Erythroblast (primary cell): Measurements from ENCODE around the gene MTR.

Experiments
- DNase-seq, 2 experiments: peaks; one replicate each; lab custom pipeline; 2025; lab: John Stamatoyannopoulos, UW
- GATA1 ChIP-seq: IDR thresholded peaks from 2 replicates; pipeline ENCODE4 v1.6.1; 2011; ENCODE audit warnings: low read depth, mild to moderate bottlenecking, control low read depth, low read length, moderate library complexity
- POLR2A ChIP-seq: IDR thresholded peaks from 2 replicates; pipeline ENCODE4 v1.6.1; 2011; ENCODE audit warnings: mild to moderate bottlenecking, low read length

Gene MTR

DNA sequence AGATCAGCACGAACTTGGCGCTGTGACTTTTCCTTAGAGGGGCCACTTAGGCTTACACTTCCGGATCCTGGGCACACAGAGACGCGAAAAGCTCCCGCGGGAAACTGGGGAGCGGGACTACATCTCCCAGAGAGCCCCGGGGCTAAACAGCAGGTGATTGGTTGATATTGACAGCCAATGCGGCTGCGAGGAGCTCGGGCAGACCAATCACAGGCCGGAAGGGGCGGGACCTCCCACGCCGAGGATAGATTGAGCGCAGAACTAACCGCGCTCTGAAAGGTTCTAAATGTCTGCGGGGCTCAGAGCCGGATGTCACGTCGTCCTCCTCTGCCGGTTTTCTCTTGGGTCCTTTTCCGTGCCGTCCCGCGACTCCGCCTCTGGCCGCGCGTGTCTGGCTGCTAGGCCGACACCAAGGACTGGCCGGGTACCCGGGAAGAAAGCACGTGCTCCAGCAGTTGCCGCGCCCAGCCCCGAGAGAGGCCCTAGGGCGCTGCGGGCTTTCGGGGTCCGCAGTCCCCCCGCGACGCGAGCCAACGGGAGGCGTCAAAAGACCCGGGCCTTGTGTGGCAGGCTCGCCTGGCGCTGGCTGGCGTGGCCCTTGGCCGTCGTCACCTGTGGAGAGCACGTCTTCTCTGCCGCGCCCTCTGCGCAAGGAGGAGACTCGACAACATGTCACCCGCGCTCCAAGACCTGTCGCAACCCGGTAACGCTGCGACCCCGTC, at the start of gene MTR:
Gene MTR (plus strand): TSS at position 258 of the 722 bp plus-strand sequence. CDS start 412 bp downstream, at position 670.
- DNase-seq, result peak; percentile 97
- TF ChIP-seq POLR2A (peak; percentile 93), GATA1 (no peak)

DNA sequence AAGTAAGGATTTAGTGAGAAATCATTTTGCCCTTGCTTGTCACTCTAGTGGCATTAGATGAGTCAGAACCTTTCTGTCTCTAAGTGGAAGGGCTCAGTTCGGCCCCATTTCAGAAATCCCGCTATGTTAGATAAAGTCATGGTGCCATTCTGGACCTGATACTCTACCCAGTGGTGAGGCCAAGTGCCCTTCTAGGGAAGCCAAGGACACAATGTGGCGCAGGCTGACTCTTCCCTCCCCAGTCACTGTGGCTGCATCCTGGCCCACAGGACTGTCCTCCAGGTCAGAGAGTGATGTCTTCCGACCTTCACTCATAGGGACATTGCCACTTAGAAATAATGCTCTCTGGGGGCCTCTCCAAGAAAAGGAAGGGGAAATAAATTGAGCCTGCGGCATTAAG, 48.3 kb upstream of the MTR start:
- DNase-seq, result no peak
- no peak for TF ChIP-seq POLR2A
- no peak for TF ChIP-seq GATA1

DNA sequence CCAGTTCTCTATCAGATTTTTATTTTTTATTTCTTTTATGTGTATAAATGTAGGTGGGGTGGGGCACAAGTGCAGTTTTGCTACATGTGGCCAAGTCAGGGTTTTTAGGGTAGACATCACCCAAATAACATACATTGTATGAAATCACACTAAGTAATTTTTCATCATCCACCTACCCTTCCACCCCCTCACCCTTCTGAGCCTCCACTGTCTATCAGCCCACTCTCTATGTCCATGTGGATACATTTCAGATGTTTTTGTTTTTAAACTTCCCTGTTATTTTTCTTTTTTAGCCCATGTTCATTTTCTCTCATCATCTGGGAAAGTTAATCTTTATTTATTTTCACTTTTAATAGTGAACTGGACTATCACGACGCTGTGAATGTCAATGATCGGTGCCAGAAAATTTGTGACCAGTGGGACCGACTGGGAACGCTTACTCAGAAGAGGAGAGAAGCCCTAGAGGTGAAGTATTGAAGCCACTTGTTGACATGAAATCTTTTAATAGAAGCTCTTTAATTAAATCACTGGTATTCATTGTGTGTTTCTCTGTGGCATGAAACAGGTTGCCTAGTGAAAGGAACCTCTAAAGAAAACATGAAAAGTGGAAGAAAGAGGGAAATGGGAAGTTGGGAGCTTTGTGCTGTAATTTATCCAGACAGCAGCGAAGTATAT, 47.6 kb upstream of the MTR start:
- TF ChIP-seq GATA1 (no peak), POLR2A (no peak)
- no peak for DNase-seq

DNA sequence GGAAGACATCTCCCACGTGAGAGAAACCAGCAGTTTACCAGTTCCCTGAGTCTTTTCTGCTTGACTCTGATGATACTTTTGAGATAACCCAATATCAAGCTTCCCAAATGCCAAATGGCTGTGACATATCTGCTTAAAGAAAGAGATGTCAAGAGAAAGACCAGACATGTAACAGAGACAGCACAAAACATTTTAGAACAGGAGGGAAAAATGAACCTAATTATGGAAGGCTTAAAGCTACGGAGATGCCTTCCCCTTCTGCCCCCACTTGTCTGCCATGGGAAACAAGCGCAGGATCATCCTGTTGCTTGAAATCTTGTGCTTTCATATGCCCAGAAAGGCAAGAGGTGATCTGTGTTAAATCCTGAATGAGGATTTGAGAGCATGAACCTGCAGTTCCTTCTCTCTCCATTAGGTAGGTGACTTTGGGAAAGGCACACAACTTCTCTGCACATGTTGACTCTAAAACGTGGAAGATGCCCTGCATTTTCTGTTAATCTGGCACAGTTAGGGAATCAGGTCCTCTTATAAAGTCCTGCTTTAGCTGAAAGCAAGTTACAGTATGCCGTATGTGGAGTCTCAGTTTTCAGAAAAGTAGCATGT, 46.7 kb upstream of the MTR start:
- TF ChIP-seq POLR2A, result no peak
- TF ChIP-seq GATA1, result no peak
- no peak for DNase-seq

DNA sequence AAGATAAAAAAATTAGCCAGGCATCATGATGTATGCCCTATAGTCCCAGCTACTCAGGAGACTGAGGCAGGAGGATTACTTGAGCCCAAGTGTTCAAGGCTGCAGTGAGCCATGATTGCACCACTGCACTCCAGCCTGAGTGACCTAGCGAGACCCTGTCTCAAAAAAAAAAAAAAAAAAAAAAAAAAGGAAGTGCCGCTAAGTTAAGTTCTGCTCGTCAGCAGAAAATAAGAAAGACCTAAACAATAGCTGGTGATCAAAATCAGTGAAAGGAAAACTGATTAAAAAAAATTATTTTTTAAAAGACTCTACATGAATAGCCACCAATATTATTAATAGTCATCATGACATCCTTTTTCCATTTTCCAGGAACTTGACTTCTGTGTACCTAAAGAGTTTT, 44.2 kb upstream of the MTR start:
- no peak for TF ChIP-seq POLR2A
- no peak for TF ChIP-seq GATA1
- DNase-seq, result no peak

DNA sequence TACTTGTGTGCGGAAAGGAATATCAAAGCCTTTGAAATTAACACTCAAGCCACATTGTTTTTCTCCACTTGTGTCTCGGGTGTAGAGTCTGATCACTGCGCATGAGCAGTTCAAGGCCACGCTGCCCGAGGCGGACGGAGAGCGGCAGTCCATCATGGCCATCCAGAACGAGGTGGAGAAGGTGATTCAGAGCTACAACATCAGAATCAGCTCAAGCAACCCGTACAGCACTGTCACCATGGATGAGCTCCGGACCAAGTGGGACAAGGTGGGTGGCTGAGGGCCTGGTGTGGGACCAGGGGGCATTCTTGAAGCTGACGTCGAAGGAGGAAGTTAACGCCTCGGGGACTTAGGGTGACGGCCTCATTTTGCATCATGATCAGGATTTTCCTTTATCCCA, 43.7 kb upstream of the MTR start:
- DNase-seq, result no peak
- no peak for TF ChIP-seq POLR2A
- TF ChIP-seq GATA1, result no peak

DNA sequence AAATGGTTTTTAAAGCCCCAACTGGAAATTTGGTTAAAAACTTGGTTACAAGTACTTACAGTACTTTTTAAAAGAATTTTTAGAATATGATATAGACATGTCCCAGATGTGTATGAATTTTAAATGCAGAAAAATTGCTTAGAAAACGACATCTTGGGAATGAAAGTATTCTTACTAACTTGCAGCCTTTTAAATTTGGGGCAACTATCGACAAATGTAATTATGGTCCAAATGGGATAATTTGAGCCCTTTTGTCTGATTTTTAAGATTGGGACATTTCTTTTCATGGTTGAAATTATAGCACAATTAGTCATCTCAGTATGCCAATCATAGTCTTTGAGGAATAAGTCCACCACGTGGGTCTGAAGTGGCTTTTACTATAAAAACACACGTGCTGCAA, 43.2 kb upstream of the MTR start:
- no peak for DNase-seq
- TF ChIP-seq GATA1, result no peak
- TF ChIP-seq POLR2A, result no peak

DNA sequence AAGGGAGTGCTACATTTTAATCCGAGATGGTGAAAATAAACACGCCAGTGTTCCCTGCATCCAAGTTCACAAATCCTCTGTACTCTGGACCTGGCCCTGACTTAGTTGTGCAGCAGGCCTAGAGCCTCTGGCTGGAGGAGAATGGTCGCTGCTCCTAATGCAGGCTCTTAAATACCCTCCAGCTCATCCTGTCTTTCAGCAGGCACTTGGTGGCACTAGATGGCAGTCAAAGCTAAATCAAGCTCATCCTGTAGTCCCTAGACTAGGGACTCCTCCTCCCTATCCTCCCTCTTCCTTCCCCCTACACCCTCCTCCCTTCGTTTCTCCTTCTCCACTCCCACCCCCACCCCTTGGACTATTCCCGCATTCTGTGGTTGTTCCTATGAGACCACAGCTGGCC, 41.6 kb upstream of the MTR start:
- peak; percentile 19 to 37 for DNase-seq
- no peak for TF ChIP-seq GATA1
- TF ChIP-seq POLR2A, result no peak

DNA sequence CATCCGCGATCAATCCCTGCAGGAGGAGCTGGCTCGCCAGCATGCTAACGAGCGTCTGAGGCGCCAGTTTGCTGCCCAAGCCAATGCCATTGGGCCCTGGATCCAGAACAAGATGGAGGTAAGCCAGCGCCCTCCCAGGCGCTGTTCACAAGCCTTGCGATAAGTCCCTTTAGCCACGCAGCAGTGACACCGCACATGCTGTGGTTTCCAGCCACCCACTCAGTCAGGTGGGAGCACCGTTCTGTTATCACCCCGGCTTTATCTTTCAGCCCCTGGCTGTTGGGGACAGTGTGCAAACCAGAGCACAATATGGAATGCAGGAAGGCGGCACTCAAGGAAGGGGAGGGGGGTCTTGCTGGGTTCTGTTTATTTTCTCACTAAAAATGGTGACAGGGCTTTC, 41.1 kb upstream of the MTR start:
- TF ChIP-seq POLR2A (no peak), GATA1 (no peak)
- no peak for DNase-seq

DNA sequence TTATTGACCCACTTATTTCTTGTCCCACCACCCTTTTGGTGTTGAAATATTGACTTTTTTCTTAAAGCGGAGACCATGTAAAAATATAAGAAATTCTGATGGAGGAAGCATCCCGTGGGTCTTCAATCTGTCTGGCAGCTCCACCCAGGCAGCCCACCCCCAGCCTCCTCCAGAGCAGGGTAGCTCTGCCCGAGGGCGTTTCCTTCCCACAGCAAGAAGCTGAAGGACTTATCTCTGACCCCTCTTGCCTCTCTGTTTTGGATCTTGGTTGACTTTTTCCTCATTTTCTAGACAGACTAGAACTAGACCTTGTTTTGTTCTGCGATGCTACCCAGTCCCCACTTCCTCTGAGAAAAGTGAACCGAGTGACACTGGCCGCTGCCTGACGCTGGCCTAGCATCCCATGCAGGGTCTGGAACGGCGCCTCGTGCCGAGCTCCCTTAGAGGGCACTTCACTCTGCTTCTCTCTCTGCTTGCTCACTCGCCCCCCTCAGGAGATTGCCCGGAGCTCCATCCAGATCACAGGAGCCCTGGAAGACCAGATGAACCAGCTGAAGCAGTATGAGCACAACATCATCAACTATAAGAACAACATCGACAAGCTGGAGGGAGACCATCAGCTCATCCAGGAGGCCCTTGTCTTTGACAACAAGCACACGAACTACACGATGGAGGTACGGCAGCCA, 40.4 kb upstream of the MTR start:
- DNase-seq, result no peak
- TF ChIP-seq GATA1, result no peak
- no peak for TF ChIP-seq POLR2A

DNA sequence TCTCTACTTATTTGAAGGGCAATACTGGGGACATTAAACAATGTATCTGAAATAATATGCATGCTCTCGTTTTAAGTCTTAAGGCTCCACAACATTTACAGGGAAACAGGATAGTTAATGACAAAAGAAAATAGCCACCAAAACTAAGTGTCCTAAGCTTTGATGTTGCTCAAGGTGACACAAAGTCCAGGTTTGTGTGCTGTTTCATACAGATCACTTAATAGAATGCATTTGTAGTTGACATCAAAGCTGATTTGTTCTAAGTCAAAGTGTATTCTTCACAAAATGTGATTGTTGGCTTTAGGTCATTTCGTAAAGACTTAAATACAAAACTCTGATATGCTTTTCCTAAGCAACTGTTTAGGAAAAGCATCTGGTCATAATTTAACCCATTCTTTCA, 37.5 kb upstream of the MTR start:
- no peak for DNase-seq
- TF ChIP-seq POLR2A (no peak), GATA1 (no peak)

DNA sequence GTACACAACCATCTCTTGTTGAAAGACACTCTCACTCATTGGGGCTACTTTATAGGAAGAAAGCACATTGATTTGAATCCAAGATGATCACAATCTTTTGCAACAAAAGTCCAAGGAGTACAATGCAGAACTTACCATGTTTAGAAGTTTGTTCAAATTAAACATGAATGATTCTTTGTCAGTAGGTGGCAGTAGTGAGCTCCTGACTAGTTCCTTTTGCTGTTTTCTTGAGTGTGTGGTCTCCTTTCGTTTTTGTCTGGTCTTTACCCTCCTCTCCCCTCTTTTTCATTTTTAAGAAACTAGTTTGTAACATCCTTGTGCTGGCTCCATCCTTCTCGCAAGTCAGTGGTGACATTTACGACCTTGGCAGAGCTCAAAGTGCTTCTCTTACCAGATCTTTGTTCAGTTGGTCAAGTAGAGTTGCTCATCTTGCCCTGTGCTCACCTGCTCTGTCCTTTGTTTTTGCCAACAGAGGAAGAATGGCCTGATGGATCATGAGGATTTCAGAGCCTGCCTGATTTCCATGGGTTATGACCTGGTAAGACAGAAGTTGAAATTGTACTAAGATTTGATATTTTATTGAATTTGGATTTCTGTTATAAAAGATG, 35.7 kb upstream of the MTR start:
- no peak for TF ChIP-seq GATA1
- TF ChIP-seq POLR2A, result no peak
- peak; percentile 54 to 77 for DNase-seq

DNA sequence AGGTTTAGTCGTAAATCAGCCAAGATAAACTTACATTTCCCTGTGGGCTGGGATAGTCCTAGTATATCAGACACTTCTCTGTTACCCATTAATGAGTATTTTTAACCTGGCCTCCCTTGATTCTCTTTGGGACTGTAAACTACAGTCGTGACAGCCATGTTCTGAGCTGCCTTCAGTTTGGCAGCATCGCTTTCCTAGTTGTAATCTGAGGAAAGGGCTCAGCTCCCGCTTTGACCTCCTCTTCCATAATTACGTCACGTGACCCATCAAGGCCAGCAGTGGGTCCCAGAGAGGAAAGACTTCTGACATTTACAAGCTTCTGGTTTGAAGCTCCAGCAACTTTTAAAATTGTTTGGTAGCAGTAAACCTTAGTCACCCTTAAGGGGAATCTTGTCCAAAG, 34.6 kb upstream of the MTR start:
- TF ChIP-seq POLR2A (no peak), GATA1 (no peak)
- DNase-seq, result no peak
